Body of pancreas (tissue), 4 donors: ENCODE data around the gene TNRC18. TPM values are rescaled to one million over a fixed set of nuclear protein-coding genes. Genes with fewer than 3 reads are reported as not detected.

Source experiments
- ATAC-seq: fragments of 150-250 bp; one replicate; pipeline ENCODE4 v1.9.1; 2016
- DNase-seq, 4 donors: peaks; one replicate each; pipeline ENCODE4 v3.0.0-alpha.2; 2019
- H3K27ac ChIP-seq, 4 donors: fragments of 200-600 bp; sonication (generic); 1 replicate in 3 of 4; 2 replicates in 1 of 4; pipeline versions ENCODE4 v1.5.1 to v1.6.1; 2016 to 2019; ENCODE audit warnings: mild to moderate bottlenecking in 1 of 4, mixed read lengths in 1 of 4, moderate library complexity in 1 of 4
- H3K27me3 ChIP-seq, 2 donors: fragments of 200-600 bp; sonication (generic); one replicate each; pipeline ENCODE4 v1.6.0; 2016; ENCODE audit warnings: mild to moderate bottlenecking in 1 of 2
- H3K36me3 ChIP-seq, 2 donors: fragments of 200-600 bp; sonication (generic); replicated peaks in 1 of 2; 2 replicates each; pipeline ENCODE4 v1.5.1; 2016; ENCODE audit warnings: low read depth in 2 of 2; ENCODE audit not compliant: insufficient read depth in 1 of 2
- H3K4me1 ChIP-seq: fragments of 200-600 bp; sonication (generic); one replicate; pipeline ENCODE4 v1.6.0; 2016
- H3K4me3 ChIP-seq, 2 donors: fragments of 200-600 bp; sonication (generic); 1 replicate in 1 of 2; 2 replicates in 1 of 2; pipeline ENCODE4 v1.5.1; 2016 to 2019
- H3K9me3 ChIP-seq, 3 donors: fragments of 200-600 bp; sonication (generic); 1 replicate in 2 of 3; 2 replicates in 1 of 3; pipeline ENCODE4 v1.5.1; 2016
- POLR2A ChIP-seq, 3 donors: fragments of 450-650 bp; IDR thresholded peaks; one replicate each; pipeline ENCODE4 v1.6.1; 2016; ENCODE audit warnings: antibody characterized with exemption in 3 of 3, mild to moderate bottlenecking in 2 of 3
- WGBS, 2 donors: methylation state at CpG; one replicate each; pipeline ENCODE4 v1.1.5; 2017; 5-methylcytosine and 5-hydroxymethylcytosine counted together
- intact Hi-C: fragments of 100-400 bp; cut with DNase I; formaldehyde crosslinking; loops from one replicate; pipeline ENCODE4 v1.15.1; 2023
- total RNA-seq, 2 donors: library from RNA; depleted of rRNA; stranded (reverse); fragments of >200 nt; gene quantifications; one replicate each; pipeline ENCODE4 v1.1.0, GENCODE V29; 2016
- TF ChIP-seq, protein P1 (sequence below), 7 experiments: fragments of 450-650 bp in 4 of 7; fragments of 200-600 bp in 3 of 7; sonication (generic) in 3 of 7; IDR thresholded peaks; one replicate each; pipeline ENCODE4 v1.5.1; 2016 to 2019; ENCODE audit warnings: antibody characterized with exemption in 7 of 7

Gene TNRC18
- total RNA-seq, 2 donors from 2014 or later = 87.9 to 201 TPM

DNA sequence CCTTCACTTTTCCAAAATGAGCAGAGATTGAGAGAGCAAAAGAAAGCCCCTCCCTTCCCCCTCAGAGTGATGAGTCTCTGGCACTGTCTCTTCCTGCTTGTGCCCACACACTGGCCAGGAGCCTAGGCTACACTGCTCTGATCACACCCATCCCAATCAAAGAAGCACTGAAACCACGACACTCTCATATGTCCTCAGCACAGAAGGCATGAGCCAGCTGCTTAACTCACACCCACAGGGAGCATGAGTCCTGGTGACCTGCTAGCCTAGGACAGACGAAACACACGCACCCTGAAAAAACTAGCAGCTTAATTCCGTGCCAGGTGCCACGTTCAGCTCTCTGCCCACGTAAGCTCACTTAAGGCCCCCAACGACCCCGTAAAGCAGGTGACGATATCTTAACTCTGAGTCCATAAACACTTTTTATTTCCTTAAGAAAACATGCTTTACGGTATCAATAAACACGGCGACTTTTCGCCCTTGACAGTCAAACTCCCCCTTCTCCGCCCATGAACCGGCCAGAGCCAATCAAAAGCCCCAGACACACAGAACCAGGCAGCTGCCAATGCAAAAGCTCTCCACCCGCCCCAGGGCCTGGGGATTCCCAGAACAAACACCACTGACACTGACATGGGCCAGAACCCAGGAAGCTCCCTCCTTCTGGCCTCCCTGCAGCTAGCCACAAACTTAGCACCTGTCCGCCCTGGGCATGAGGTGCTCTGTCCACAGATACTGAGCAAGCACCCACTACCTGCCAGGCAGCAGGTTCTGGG, 69.0 kb downstream of the TNRC18 start:
- H3K27ac ChIP-seq = peak overlapping the region in 3 of 4 donors; percentile 48 to 78 (median 68)
- no peaks in the 10 kb centered on the region for H3K27me3 ChIP-seq
- peaks cover 11 to 28% of the 10 kb centered on the region in 2 donors for H3K36me3 ChIP-seq
- TF ChIP-seq, protein P1, sequence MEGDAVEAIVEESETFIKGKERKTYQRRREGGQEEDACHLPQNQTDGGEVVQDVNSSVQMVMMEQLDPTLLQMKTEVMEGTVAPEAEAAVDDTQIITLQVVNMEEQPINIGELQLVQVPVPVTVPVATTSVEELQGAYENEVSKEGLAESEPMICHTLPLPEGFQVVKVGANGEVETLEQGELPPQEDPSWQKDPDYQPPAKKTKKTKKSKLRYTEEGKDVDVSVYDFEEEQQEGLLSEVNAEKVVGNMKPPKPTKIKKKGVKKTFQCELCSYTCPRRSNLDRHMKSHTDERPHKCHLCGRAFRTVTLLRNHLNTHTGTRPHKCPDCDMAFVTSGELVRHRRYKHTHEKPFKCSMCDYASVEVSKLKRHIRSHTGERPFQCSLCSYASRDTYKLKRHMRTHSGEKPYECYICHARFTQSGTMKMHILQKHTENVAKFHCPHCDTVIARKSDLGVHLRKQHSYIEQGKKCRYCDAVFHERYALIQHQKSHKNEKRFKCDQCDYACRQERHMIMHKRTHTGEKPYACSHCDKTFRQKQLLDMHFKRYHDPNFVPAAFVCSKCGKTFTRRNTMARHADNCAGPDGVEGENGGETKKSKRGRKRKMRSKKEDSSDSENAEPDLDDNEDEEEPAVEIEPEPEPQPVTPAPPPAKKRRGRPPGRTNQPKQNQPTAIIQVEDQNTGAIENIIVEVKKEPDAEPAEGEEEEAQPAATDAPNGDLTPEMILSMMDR (IDR thresholded peaks at IDR 0.05) = no peak
- TF ChIP-seq POLR2A (IDR thresholded peaks at IDR 0.05) = no peak
- intact Hi-C loops = no loop called here
- DNase-seq = peak; percentile 59 to 84 (median 71)
- no peak overlapping the region for H3K4me3 ChIP-seq
- no peaks in the 10 kb centered on the region for H3K9me3 ChIP-seq
- ATAC-seq = peak; percentile 87
- peaks cover 16% of the 10 kb centered on the region for H3K4me1 ChIP-seq
- whole genome bisulfite sequencing, 2 donors = 21 to 35% methylated on average over 16 to 17 of the region's 17 CpGs

DNA sequence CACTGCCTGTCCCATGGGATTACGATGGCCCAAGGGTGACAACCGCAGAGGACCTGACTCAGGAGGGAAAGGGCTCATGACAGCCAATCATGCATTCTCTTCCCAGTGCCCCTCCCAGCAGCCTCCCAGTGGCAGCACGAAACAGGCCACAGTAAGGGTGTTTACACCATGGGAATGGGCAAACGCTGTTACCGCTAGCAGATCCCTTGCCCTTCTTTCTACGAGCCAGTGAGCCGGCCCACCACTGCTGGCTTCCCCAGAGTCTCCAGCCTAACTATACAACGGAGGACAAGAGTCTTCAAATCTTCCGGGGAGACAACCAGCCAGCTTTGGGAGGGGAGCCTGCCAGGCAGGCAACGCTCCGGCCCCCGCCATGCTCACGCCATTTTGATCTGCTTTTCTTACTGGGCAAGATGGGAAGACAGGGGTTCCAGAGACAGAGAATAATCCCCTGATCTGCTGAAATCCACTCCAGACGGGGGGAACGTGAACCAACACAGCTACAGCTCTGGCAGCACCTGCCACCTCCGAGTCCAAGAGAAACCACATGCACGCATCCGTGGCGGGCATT, 71.1 kb downstream of the TNRC18 start:
- Histone ChIP-seq H3K9me3 (no peaks in the 10 kb centered on the region), H3K4me1 (peaks cover 16% of the 10 kb centered on the region), H3K36me3 (peaks cover 7 to 19% of the 10 kb centered on the region in 2 donors), H3K4me3 (no peak overlapping the region), H3K27me3 (no peaks in the 10 kb centered on the region), H3K27ac (no peak overlapping the region)
- 92 to 94% methylated on average over 11 to 19 of the region's 19 CpGs for WGBS, 2 donors
- intact Hi-C loops = no loop called here
- no peak for TF ChIP-seq POLR2A (IDR thresholded peaks at IDR 0.05)
- TF ChIP-seq, protein P1 (IDR thresholded peaks at IDR 0.05) = no peak
- ATAC-seq (no peak), DNase-seq (no peak)

DNA sequence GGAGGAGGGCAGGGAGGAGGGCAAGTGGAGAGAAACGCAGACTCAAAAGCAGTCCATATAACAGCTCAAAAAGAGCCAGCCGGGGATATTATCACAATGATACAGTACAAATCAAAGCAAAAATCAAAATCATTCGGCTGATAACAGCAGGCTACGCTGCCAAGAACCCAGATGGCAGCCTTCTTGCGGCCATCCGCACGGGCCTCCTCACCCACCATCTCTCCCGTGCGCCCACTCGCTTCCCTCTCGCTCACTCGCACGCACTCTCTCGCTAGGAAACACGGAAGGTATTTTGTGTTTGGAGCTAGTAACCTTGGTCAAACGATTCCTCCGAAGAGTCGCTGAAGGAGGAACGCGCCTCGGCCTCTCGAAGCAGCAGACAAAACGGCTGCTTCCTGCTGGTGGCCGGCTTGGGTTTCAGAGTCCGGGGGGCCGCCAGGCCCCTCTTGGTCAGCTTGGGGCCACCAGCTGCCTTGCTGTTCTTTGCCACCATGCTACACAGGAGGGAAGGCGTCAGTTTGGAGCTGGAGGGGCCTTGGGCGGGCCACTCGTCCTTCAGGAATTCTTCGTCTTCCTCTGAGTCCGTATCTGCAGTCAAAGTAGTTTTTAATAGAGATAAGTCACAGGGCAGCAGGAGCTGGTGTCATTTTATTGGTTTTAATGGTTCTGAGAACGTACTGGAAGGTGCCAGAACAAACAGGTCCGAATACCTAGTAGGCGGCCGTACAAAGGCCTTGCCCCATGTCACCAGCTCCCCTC, 71.9 kb downstream of the TNRC18 start:
- intact Hi-C loops = no loop called here
- Histone ChIP-seq H3K36me3 (peaks cover 0 to 17% of the 10 kb centered on the region in 2 donors), H3K27me3 (no peaks in the 10 kb centered on the region), H3K9me3 (no peaks in the 10 kb centered on the region), H3K4me3 (no peak overlapping the region), H3K27ac (no peak overlapping the region), H3K4me1 (peaks cover 16% of the 10 kb centered on the region)
- DNase-seq (no peak), ATAC-seq (no peak)
- 90 to 92% methylated on average over 34 to 35 of the region's 35 CpGs for WGBS, 2 donors
- no peak for TF ChIP-seq POLR2A (IDR thresholded peaks at IDR 0.05)
- TF ChIP-seq, protein P1 (IDR thresholded peaks at IDR 0.05) = no peak

DNA sequence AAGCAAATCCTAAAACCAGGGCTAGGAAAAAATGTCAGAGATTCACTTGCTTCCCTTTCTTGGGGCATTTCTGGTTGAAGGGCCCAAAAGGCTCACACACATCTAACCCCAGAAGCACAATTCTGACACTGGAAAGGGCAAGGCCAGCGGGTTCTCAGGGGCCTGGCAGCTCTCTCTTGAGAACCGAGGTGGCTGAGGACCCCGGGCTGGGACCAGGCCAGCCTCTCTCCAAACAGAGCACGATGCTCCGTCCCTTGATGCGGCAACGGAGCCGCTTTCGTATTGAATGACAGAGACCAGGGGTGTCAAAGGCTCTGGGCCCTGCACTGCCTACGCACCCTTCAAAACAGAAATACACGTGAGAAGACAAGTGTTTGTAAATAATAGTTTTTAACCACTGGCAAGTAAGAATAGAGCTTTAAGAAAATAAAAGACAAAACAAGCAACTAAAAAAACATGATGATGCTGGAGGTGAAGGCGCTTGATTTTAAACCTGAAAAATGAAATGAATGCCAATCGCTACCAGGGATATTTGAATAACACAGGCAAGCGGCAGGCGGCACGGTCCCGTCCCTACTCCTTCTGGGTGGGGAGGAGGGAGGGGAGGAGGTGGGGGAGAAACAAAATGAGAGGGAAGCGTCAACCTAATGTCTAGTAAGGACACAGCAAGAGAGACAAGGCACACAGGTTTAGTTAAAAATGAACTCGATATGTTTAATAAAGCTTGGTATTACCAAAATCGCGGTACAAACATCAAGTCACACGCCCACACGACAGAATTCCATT, 72.8 kb downstream of the TNRC18 start:
- intact Hi-C loops = no loop called here
- no peaks in the 10 kb centered on the region for H3K9me3 ChIP-seq
- no peaks in the 10 kb centered on the region for H3K27me3 ChIP-seq
- WGBS, 2 donors = 90 to 92% methylated on average over 23 of the region's 23 CpGs
- peaks cover 0 to 12% of the 10 kb centered on the region in 2 donors for H3K36me3 ChIP-seq
- H3K27ac ChIP-seq = no peak overlapping the region
- DNase-seq (no peak), ATAC-seq (no peak)
- H3K4me1 ChIP-seq = peaks cover 16% of the 10 kb centered on the region
- H3K4me3 ChIP-seq = no peak overlapping the region
- TF ChIP-seq, protein P1 (IDR thresholded peaks at IDR 0.05) = no peak
- TF ChIP-seq POLR2A (IDR thresholded peaks at IDR 0.05) = no peak
